ENCODE results near the gene FOXO6. TPM values are rescaled to one million over a fixed set of nuclear protein-coding genes. Genes with fewer than 3 reads are reported as not detected.

The FOXO6 gene
- total and polyA plus RNA-seq, 2 of the 13 experiments (the other 11 are each of a cell fraction or from before 2014, with no cell fraction given) = 0.13 TPM; not detected in 1

- TF ChIP-seq PITX1 (CRISPR knock-in tag; IDR thresholded peaks at IDR 0.05) (no peak), MIER2 (CRISPR knock-in tag; IDR thresholded peaks at IDR 0.05) (no peak), ZNF331 (CRISPR knock-in tag; IDR thresholded peaks at IDR 0.05) (no peak), ZBTB49 (CRISPR knock-in tag; IDR thresholded peaks at IDR 0.05; ENCODE audit: borderline replicate concordance) (no peak), ARNT (IDR thresholded peaks at IDR 0.05) (no peak), ZHX1 (CRISPR knock-in tag; IDR thresholded peaks at IDR 0.05; ENCODE audit: low read depth) (no peak), ZNF672 (CRISPR knock-in tag; IDR thresholded peaks at IDR 0.05) (no peak), POGZ (CRISPR knock-in tag; IDR thresholded peaks at IDR 0.05) (no peak), ZNF772 (CRISPR knock-in tag; IDR thresholded peaks at IDR 0.05) (no peak), KLF15 (CRISPR knock-in tag; IDR thresholded peaks at IDR 0.05; ENCODE audit: borderline replicate concordance) (no peak), IKZF1 (IDR thresholded peaks at IDR 0.05) (no peak)
Observed at GRCh38 chr1:41399145-41399795, 38.0 kb downstream of the FOXO6 start (continued).

All from HepG2 (cell line).